HCT116 (cell line): ENCODE results near the gene TLCD3B. TPM values are rescaled to one million over a fixed set of nuclear protein-coding genes. Genes with fewer than 3 reads are reported as not detected.

ENCODE experiments used
- ATAC-seq: fragments of 200-7000 bp; cut with Tn5 transposase; 2 replicates; pipeline ENCODE4 v1.9.1; 2020; ENCODE audit warnings: mild to moderate bottlenecking, moderate library complexity
- BruUV-seq: library from RNA; stranded (reverse); fragments of 400-500 nt; replicated peaks from 2 replicates; lab custom pipeline; 2021; lab: Mats Ljungman, UMichigan
- CTCF ChIA-PET: fragments of 300-600 bp; sonication (Branson Sonifier 250); formaldehyde crosslinking; loops from one replicate; lab custom pipeline; 2021; ENCODE audit warnings: antibody characterized with exemption; lab: Charles Lee
- POLR2A ChIA-PET: fragments of 300-600, 350-600 bp; sonication (Branson Sonifier 250); formaldehyde crosslinking; loops from one replicate; lab custom pipeline; 2021; ENCODE audit warnings: antibody characterized with exemption; lab: Charles Lee
- RAD21 ChIA-PET, 2 experiments: fragments of 300-600 bp; sonication (Branson Sonifier 250); formaldehyde crosslinking; loops; one replicate each; lab custom pipeline; 2023; ENCODE audit warnings: low total read pairs in 2 of 2; ENCODE audit not compliant: uncharacterized antibody in 2 of 2, unreplicated experiment in 2 of 2, low non-redundant PET in 1 of 2; lab: Charles Lee
- DNase-seq: peaks from one replicate; pipeline ENCODE4 v3.0.0-alpha.2; 2010; ENCODE audit warnings: low read depth, low spot score
- H2AFZ ChIP-seq: fragments of 200-600 bp; shearing (Covaris generic), sonication (generic); 2 replicates; pipeline ENCODE4 v1.6.1; 2017; ENCODE audit warnings: low read depth, mixed run types, mixed read lengths, antibody characterized with exemption, low read length; ENCODE audit not compliant: poor library complexity, severe bottlenecking
- H3K27ac ChIP-seq: 2 replicates; pipeline ENCODE4 v1.5.1; 2012; ENCODE audit warnings: low read depth, low read length
- H3K27me3 ChIP-seq: fragments of 200-600 bp; sonication (generic); 2 replicates; pipeline ENCODE4 v1.6.1; 2016; ENCODE audit warnings: mixed run types, low read length, mixed read lengths; ENCODE audit not compliant: insufficient read depth
- H3K36me3 ChIP-seq, 2 experiments: fragments of 200-500 bp in 1 of 2; fragments of 200-600 bp in 1 of 2; sonication (Bioruptor generic) in 1 of 2; sonication (generic) in 1 of 2; 2 replicates each; pipeline versions ENCODE4 v1.5.1 to v1.6.1; 2014 to 2016; ENCODE audit warnings: low read length in 2 of 2, inconsistent platforms in 1 of 2, mixed read lengths in 1 of 2, mixed run types in 1 of 2; ENCODE audit not compliant: insufficient read depth in 2 of 2, control insufficient read depth in 1 of 2
- H3K4me1 ChIP-seq, 2 experiments: fragments of 200-600 bp in 1 of 2; sonication (generic) in 1 of 2; 2 replicates each; pipeline versions ENCODE4 v1.5.1 to v1.6.1; 2012 to 2017; ENCODE audit warnings: low read length in 2 of 2, inconsistent platforms in 1 of 2, mild to moderate bottlenecking in 1 of 2, mixed read lengths in 1 of 2, mixed run types in 1 of 2, moderate library complexity in 1 of 2; ENCODE audit not compliant: insufficient read depth in 2 of 2, control insufficient read depth in 1 of 2
- H3K4me2 ChIP-seq: fragments of 200-600 bp; sonication (generic); 2 replicates; pipeline ENCODE4 v1.6.1; 2017; ENCODE audit warnings: mixed run types, low read length, mixed read lengths
- H3K4me3 ChIP-seq, 2 experiments: fragments of 200-600 bp in 1 of 2; sonication (generic) in 1 of 2; replicated peaks in 1 of 2; 2 replicates each; pipeline ENCODE4 v1.5.1; 2011 to 2016; ENCODE audit warnings: low read length in 2 of 2, control low read depth in 1 of 2, low read depth in 1 of 2, mild to moderate bottlenecking in 1 of 2, mixed read lengths in 1 of 2, mixed run types in 1 of 2
- H3K79me2 ChIP-seq: fragments of 200-600 bp; sonication (generic); 2 replicates; pipeline ENCODE4 v1.6.1; 2017; ENCODE audit warnings: mild to moderate bottlenecking, mixed run types, low read length, moderate library complexity, mixed read lengths; ENCODE audit not compliant: insufficient read depth
- H3K9ac ChIP-seq: fragments of 200-600 bp; sonication (generic); 2 replicates; pipeline ENCODE4 v1.6.1; 2016; ENCODE audit warnings: low read length, mixed read lengths
- H3K9me2 ChIP-seq: fragments of 200-600 bp; sonication (generic), shearing (Covaris generic); 2 replicates; pipeline ENCODE4 v1.6.1; 2017; ENCODE audit warnings: mixed run types, mild to moderate bottlenecking, moderate library complexity; ENCODE audit not compliant: insufficient read depth
- H3K9me3 ChIP-seq, 2 experiments: fragments of 200-500 bp in 1 of 2; fragments of 200-600 bp in 1 of 2; sonication (Bioruptor generic) in 1 of 2; sonication (generic) in 1 of 2; 2 replicates each; pipeline ENCODE4 v1.6.1; 2014 to 2017; ENCODE audit warnings: low read length in 2 of 2, mixed read lengths in 2 of 2, inconsistent platforms in 1 of 2, low read depth in 1 of 2, mild to moderate bottlenecking in 1 of 2, mixed run types in 1 of 2, moderate library complexity in 1 of 2; ENCODE audit not compliant: control insufficient read depth in 1 of 2, insufficient read depth in 1 of 2
- H4K20me1 ChIP-seq: fragments of 200-600 bp; sonication (generic), shearing (Covaris generic); 2 replicates; pipeline ENCODE4 v1.6.1; 2017; ENCODE audit warnings: mixed run types, mild to moderate bottlenecking, moderate library complexity; ENCODE audit not compliant: insufficient read depth
- CBX3 ChIP-seq: IDR thresholded peaks from 2 replicates; pipeline ENCODE4 v1.6.1; 2012; ENCODE audit warnings: low read depth
- CEBPB ChIP-seq: IDR thresholded peaks from 2 replicates; pipeline ENCODE4 v1.6.1; 2012; ENCODE audit warnings: low read depth
- EGR1 ChIP-seq: IDR thresholded peaks from 2 replicates; pipeline ENCODE4 v1.6.1; 2012; ENCODE audit warnings: low read depth
- ELF1 ChIP-seq: IDR thresholded peaks from 2 replicates; pipeline ENCODE4 v1.6.1; 2012; ENCODE audit warnings: low read depth, borderline replicate concordance
- FOSL1 ChIP-seq: IDR thresholded peaks from 2 replicates; pipeline ENCODE4 v1.6.1; 2012; ENCODE audit warnings: low read depth
- JUND ChIP-seq: IDR thresholded peaks from 2 replicates; pipeline ENCODE4 v1.6.1; 2012
- POLR2A ChIP-seq: IDR thresholded peaks from 2 replicates; pipeline ENCODE4 v1.7.0; 2011; ENCODE audit warnings: borderline replicate concordance; ENCODE audit not compliant: insufficient read depth, insufficient read length; ENCODE audit errors: extremely low read depth
- POLR2AphosphoS5 ChIP-seq: IDR thresholded peaks from 2 replicates; pipeline ENCODE4 v1.6.1; 2011; ENCODE audit warnings: mild to moderate bottlenecking, low read depth, low read length, moderate library complexity
- RAD21 ChIP-seq: IDR thresholded peaks from 2 replicates; pipeline ENCODE4 v1.6.1; 2012; ENCODE audit warnings: low read depth, mild to moderate bottlenecking
- REST ChIP-seq: IDR thresholded peaks from 2 replicates; pipeline ENCODE4 v1.6.1; 2012; ENCODE audit warnings: low read depth
- SIN3A ChIP-seq: IDR thresholded peaks from 2 replicates; pipeline ENCODE4 v1.6.1; 2012; ENCODE audit warnings: low read depth
- SP1 ChIP-seq: IDR thresholded peaks from 2 replicates; pipeline ENCODE4 v1.6.1; 2012; ENCODE audit warnings: low read depth
- SRF ChIP-seq: IDR thresholded peaks from 2 replicates; pipeline ENCODE4 v1.6.1; 2012; ENCODE audit warnings: low read depth
- TCF7L2 ChIP-seq: IDR thresholded peaks from 2 replicates; pipeline ENCODE4 v1.7.0; 2011; ENCODE audit warnings: borderline replicate concordance, inconsistent platforms; ENCODE audit not compliant: insufficient read depth, insufficient read length; ENCODE audit errors: extremely low read depth
- YY1 ChIP-seq: IDR thresholded peaks from 2 replicates; pipeline ENCODE4 v1.6.1; 2011; ENCODE audit warnings: low read length, low read depth, moderate library complexity, mild to moderate bottlenecking; ENCODE audit not compliant: insufficient replicate concordance; ENCODE audit errors: extremely low read depth
- ZNF274 ChIP-seq: fragments of 200-500 bp; sonication (Bioruptor generic); IDR thresholded peaks from 2 replicates; pipeline ENCODE4 v1.6.1; 2014; ENCODE audit warnings: mild to moderate bottlenecking, low read depth, low read length, inconsistent platforms
- intact Hi-C: fragments of 100-400 bp; cut with micrococcal nuclease; formaldehyde crosslinking; loops from 2 replicates; pipeline ENCODE4 v1.10.0; 2022
- total RNA-seq: library from RNA; stranded (reverse); gene quantifications from one replicate; pipeline ENCODE4 v1.2.1, GENCODE V29; 2021; ENCODE audit not compliant: unreplicated experiment
- TF ChIP-seq, protein P1 (sequence below): IDR thresholded peaks from 2 replicates; pipeline ENCODE4 v1.6.1; 2011; ENCODE audit warnings: mild to moderate bottlenecking, low read length, moderate library complexity; ENCODE audit not compliant: insufficient replicate concordance; ENCODE audit errors: extremely low read depth
- TF ChIP-seq, protein P2 (sequence below): IDR thresholded peaks from 2 replicates; pipeline ENCODE4 v1.6.1; 2012
- TF ChIP-seq, protein P3 (sequence below): IDR thresholded peaks from 2 replicates; pipeline ENCODE4 v1.6.1; 2012

TLCD3B gene
- total RNA-seq, 1 experiment from 2014 or later: 1.0 TPM

DNA sequence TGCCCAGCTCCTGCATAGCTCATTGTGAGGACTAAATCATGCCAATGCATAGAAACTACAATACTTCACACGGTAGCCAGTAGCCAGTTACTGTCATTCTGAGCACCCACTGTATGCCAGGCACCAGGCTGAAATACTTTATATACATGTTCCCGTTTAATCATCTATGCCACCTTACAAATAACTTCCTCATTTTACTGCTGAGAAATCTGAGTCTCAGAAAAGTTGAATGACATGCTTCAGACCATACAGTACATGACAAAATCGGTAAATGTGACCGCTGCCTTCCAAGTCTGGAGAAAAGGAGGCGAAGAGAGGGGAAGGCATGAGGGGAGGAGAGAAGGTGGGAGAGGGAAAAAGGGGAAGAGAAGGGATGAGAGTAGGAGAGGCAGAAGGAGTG, 9.2 kb upstream of the TLCD3B start (continued):
- TF ChIP-seq, protein P1, sequence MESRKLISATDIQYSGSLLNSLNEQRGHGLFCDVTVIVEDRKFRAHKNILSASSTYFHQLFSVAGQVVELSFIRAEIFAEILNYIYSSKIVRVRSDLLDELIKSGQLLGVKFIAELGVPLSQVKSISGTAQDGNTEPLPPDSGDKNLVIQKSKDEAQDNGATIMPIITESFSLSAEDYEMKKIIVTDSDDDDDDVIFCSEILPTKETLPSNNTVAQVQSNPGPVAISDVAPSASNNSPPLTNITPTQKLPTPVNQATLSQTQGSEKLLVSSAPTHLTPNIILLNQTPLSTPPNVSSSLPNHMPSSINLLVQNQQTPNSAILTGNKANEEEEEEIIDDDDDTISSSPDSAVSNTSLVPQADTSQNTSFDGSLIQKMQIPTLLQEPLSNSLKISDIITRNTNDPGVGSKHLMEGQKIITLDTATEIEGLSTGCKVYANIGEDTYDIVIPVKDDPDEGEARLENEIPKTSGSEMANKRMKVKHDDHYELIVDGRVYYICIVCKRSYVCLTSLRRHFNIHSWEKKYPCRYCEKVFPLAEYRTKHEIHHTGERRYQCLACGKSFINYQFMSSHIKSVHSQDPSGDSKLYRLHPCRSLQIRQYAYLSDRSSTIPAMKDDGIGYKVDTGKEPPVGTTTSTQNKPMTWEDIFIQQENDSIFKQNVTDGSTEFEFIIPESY: no peak
- TF ChIP-seq RAD21: no peak
- TF ChIP-seq JUND: no peak
- TF ChIP-seq CBX3: no peak
- TF ChIP-seq, all 23 proteins: peak for 0

DNA sequence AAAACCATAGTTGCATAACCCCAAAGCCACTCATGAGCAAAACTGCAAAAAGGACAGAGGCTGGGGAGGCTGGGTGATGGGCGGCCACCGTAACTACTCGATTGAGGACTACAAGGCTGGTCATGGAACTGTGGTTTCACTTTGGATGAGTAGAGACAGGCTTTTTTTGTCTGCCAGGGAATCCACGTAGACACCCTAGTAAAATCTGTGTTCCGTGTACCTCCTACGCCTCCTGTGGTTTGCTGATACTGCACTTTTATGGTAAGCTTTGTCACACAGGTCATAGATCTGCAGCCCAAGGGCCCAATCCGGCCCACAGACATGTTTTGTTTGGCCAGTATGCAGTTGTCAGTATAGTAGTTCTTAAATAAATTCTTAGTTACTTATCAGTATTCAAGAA, 2.2 kb upstream of the TLCD3B start:
- peaks cover 0 to 5% of the 10 kb centered on the region in 2 experiments; a peak in 2 of 4 replicates for H3K4me1 ChIP-seq
- no peak overlapping the region for H3K27ac ChIP-seq
- ATAC-seq: no peak
- ChIA-PET POLR2A (no interaction called here), RAD21 (interaction anchor here in 1 of 2 experiments (0.6 to 2.5 kb wide), 2 partner anchors 333 to 338 kb away, joined by 6 to 8 read pairs; no protein-coding TSS in a partner anchor), CTCF (interaction anchor here (1.3 to 2.6 kb wide), 3 partner anchors 16 to 333 kb away, joined by 3 to 34 read pairs (median 8); no protein-coding TSS in a partner anchor)
- no peak overlapping the region for H3K9ac ChIP-seq
- no peaks in the 10 kb centered on the region for H3K9me2 ChIP-seq
- DNase-seq: no peak
- H4K20me1 ChIP-seq: no peaks in the 10 kb centered on the region
- TF ChIP-seq ZNF274: no peak
- TF ChIP-seq SRF: no peak
- TF ChIP-seq SIN3A: no peak
- no peak for TF ChIP-seq YY1
- no peak for TF ChIP-seq RAD21
- TF ChIP-seq FOSL1: no peak
- TF ChIP-seq EGR1: no peak
- no peak for TF ChIP-seq ELF1
- no peak for TF ChIP-seq CEBPB
- TF ChIP-seq CBX3: no peak
- no peak for TF ChIP-seq POLR2A
- TF ChIP-seq JUND: no peak
- TF ChIP-seq SP1: no peak
- TF ChIP-seq TCF7L2: no peak
- no peak for TF ChIP-seq POLR2AphosphoS5
- TF ChIP-seq, protein P2, sequence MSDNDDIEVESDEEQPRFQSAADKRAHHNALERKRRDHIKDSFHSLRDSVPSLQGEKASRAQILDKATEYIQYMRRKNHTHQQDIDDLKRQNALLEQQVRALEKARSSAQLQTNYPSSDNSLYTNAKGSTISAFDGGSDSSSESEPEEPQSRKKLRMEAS: no peak
- TF ChIP-seq, protein P3, sequence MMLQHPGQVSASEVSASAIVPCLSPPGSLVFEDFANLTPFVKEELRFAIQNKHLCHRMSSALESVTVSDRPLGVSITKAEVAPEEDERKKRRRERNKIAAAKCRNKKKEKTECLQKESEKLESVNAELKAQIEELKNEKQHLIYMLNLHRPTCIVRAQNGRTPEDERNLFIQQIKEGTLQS: no peak
- no peak for TF ChIP-seq REST
- H3K4me3 ChIP-seq: no peak overlapping the region
- no peaks in the 10 kb centered on the region for H3K27me3 ChIP-seq
- no peaks in the 10 kb centered on the region for H3K79me2 ChIP-seq
- intact Hi-C loops: loop anchor here (2.0 kb wide), 1 partner anchor 340 kb away; no protein-coding TSS in a partner anchor
- H3K4me2 ChIP-seq: no peak overlapping the region
- H3K9me3 ChIP-seq: no peaks in the 10 kb centered on the region
- H2AFZ ChIP-seq: no peak overlapping the region
- H3K36me3 ChIP-seq: no peaks in the 10 kb centered on the region
- no TSS peak for BruUV-seq
